K562 (cell line): ENCODE results near the gene SNX25. TPM values are rescaled to one million over a fixed set of nuclear protein-coding genes. Genes with fewer than 3 reads are reported as not detected.
A peak's percentile ranks its signal among the peaks of the same experiment; 100 is the strongest.

ENCODE experiments used
- ATAC-seq: fragments of 200-7000 bp; cut with Tn5 transposase; 3 replicates; pipeline ENCODE4 v1.9.1; 2020; ENCODE audit warnings: moderate library complexity
- BruUV-seq: library from RNA; stranded (reverse); fragments of 400-500 nt; replicated peaks from 2 replicates; lab custom pipeline; 2021; lab: Mats Ljungman, UMichigan
- CTCF ChIA-PET: fragments of 300-600 bp; formaldehyde crosslinking; extraction: SDS; loops from one replicate; lab custom pipeline; 2021; ENCODE audit warnings: low intra/inter-chr PET ratio; lab: Yijun Ruan, JAX
- POLR2A ChIA-PET: fragments of 300-600, 350-650 bp; sonication (Branson Sonifier 250); formaldehyde crosslinking; extraction: SDS; loops from one replicate; lab custom pipeline; 2021; ENCODE audit warnings: antibody characterized with exemption, inconsistent platforms; lab: Yijun Ruan, JAX
- DNase-seq, 4 experiments: peaks; one replicate each; pipeline versions ENCODE4 v3.0.0 to v3.0.0-alpha.2; 2011 to 2018; ENCODE audit warnings: low spot score in 3 of 4, mixed read lengths in 3 of 4; ENCODE audit errors: extremely low read depth in 1 of 4
- FAIRE-seq: peaks from 2 replicates; lab custom pipeline; 2011; peaks lifted over from hg19 to GRCh38; lab: Jason Lieb, UNC
- H2AFZ ChIP-seq: 2 replicates; pipeline ENCODE4 v1.6.0; 2011; ENCODE audit warnings: low read depth, low read length, control low read depth, inconsistent platforms
- H3K27ac ChIP-seq: fragments of 200-600 bp; 3 replicates; pipeline ENCODE4 v1.8.0; 2011; ENCODE audit warnings: low read depth, mild to moderate bottlenecking, control low read depth, inconsistent platforms, low read length, moderate library complexity, mixed read lengths; ENCODE audit errors: extremely low read depth
- H3K27me3 ChIP-seq, 2 experiments: fragments of 300-600 bp in 1 of 2; 2 replicates in 1 of 2; 3 replicates in 1 of 2; pipeline versions ENCODE4 v1.6.0 to v1.8.0; 2011; ENCODE audit warnings: inconsistent platforms in 2 of 2, low read length in 2 of 2, mild to moderate bottlenecking in 1 of 2, mixed read lengths in 1 of 2, moderate library complexity in 1 of 2; ENCODE audit not compliant: control insufficient read depth in 2 of 2, insufficient read depth in 2 of 2
- H3K36me3 ChIP-seq: fragments of 300-600 bp; 3 replicates; pipeline ENCODE4 v1.8.0; 2011; ENCODE audit warnings: mild to moderate bottlenecking, low read length, inconsistent platforms; ENCODE audit not compliant: control insufficient read depth, insufficient read depth
- H3K4me1 ChIP-seq, 2 experiments: fragments of 200-600 bp in 1 of 2; replicated peaks in 1 of 2; 2 replicates in 1 of 2; 3 replicates in 1 of 2; pipeline versions ENCODE4 v1.5.1 to v1.8.0; 2011; ENCODE audit warnings: inconsistent platforms in 2 of 2, low read length in 2 of 2, mild to moderate bottlenecking in 1 of 2, mixed read lengths in 1 of 2, moderate library complexity in 1 of 2; ENCODE audit not compliant: control insufficient read depth in 2 of 2, insufficient read depth in 2 of 2
- H3K4me2 ChIP-seq: 2 replicates; pipeline ENCODE4 v1.6.1; 2011; ENCODE audit warnings: low read length, control low read depth, inconsistent platforms, mixed read lengths; ENCODE audit not compliant: insufficient read depth
- H3K4me3 ChIP-seq: fragments of 200-600 bp; sonication (generic), shearing (Covaris generic); 2 replicates; pipeline ENCODE4 v1.5.1; 2016; ENCODE audit warnings: control low read depth, inconsistent platforms
- H3K79me2 ChIP-seq: fragments of 200-600 bp; 3 replicates; pipeline ENCODE4 v1.8.0; 2011; ENCODE audit warnings: low read length, inconsistent platforms; ENCODE audit not compliant: control insufficient read depth, insufficient read depth
- H3K9ac ChIP-seq, 2 experiments: 2 replicates each; pipeline versions ENCODE4 v1.6.0 to v1.6.1; 2011; ENCODE audit warnings: low read depth in 2 of 2, low read length in 2 of 2, control low read depth in 1 of 2, inconsistent platforms in 1 of 2, mild to moderate bottlenecking in 1 of 2, mixed read lengths in 1 of 2; ENCODE audit not compliant: insufficient read depth in 1 of 2
- H3K9me1 ChIP-seq: one replicate; pipeline ENCODE4 v1.6.0; 2011; ENCODE audit warnings: inconsistent platforms, mild to moderate bottlenecking, low read length, moderate library complexity; ENCODE audit not compliant: control insufficient read depth, insufficient read depth
- H3K9me3 ChIP-seq: replicated peaks from 2 replicates; pipeline ENCODE4 v1.5.1; 2011; ENCODE audit warnings: low read depth, low read length, inconsistent platforms; ENCODE audit not compliant: control insufficient read depth, insufficient read depth
- H4K20me1 ChIP-seq: replicated peaks from 2 replicates; pipeline ENCODE4 v1.6.1; 2011; ENCODE audit warnings: low read length, inconsistent platforms, mixed read lengths; ENCODE audit not compliant: control insufficient read depth, insufficient read depth
- CBX5 ChIP-seq: IDR thresholded peaks from 2 replicates; pipeline ENCODE4 v1.6.1; 2014; ENCODE audit warnings: low read depth, borderline replicate concordance
- ILK ChIP-seq: fragments of 450-650 bp; IDR thresholded peaks from 2 replicates; pipeline ENCODE4 v1.6.1; 2016; ENCODE audit warnings: missing genetic modification characterization, low read depth, mild to moderate bottlenecking, missing compliant biosample characterization, moderate library complexity, borderline replicate concordance
- KAT7 ChIP-seq: sonication (generic); formaldehyde crosslinking; IDR thresholded peaks from 2 replicates; pipeline ENCODE4 v1.8.0; 2022; ENCODE audit warnings: missing genetic modification reagents, mild to moderate bottlenecking, borderline replicate concordance
- MCM5 ChIP-seq: fragments of 450-650 bp; IDR thresholded peaks from 2 replicates; pipeline ENCODE4 v1.6.1; 2016; ENCODE audit warnings: low read depth
- SAFB ChIP-seq: fragments of 200-400 bp; formaldehyde crosslinking; IDR thresholded peaks from 2 replicates; pipeline ENCODE4 v1.6.1; 2017; ENCODE audit warnings: low read depth, low read length, borderline replicate concordance
- SLC30A9 ChIP-seq: fragments of 250-450 bp; sonication (Bioruptor Pico); IDR thresholded peaks from 2 replicates; pipeline ENCODE4 v1.8.0; 2022; ENCODE audit warnings: mild to moderate bottlenecking, moderate library complexity
- TCF15 ChIP-seq: fragments of 250-450 bp; sonication (Bioruptor Pico); IDR thresholded peaks from 2 replicates; pipeline ENCODE4 v1.8.0; 2022; ENCODE audit warnings: moderate library complexity, mild to moderate bottlenecking, inconsistent platforms
- YY1 ChIP-seq, 3 experiments: IDR thresholded peaks; 2 replicates each; pipeline ENCODE4 v1.6.1; 2011; ENCODE audit warnings: low read length in 2 of 3, mild to moderate bottlenecking in 2 of 3, moderate library complexity in 2 of 3, borderline replicate concordance in 1 of 3, control low read depth in 1 of 3, low read depth in 1 of 3; ENCODE audit not compliant: insufficient read depth in 3 of 3, insufficient replicate concordance in 2 of 3, control insufficient read depth in 1 of 3, insufficient read length in 1 of 3; ENCODE audit errors: extremely low read depth in 1 of 3
- ZC3H4 ChIP-seq: sonication (generic); formaldehyde crosslinking; IDR thresholded peaks from 2 replicates; pipeline ENCODE4 v1.9.0; 2021; ENCODE audit warnings: missing genetic modification reagents, borderline replicate concordance
- ZNF165 ChIP-seq: fragments of 250-450 bp; sonication (Bioruptor Pico); IDR thresholded peaks from 2 replicates; pipeline ENCODE4 v1.4.0; 2020; ENCODE audit warnings: borderline replicate concordance
- ZNF644 ChIP-seq: fragments of 200-800 bp; sonication (Bioruptor generic); IDR thresholded peaks from 2 replicates; pipeline ENCODE4 v1.6.1; 2016; ENCODE audit warnings: low read depth, missing genetic modification characterization, missing compliant biosample characterization
- ZNF778 ChIP-seq: fragments of 450-650 bp; formaldehyde crosslinking; IDR thresholded peaks from 2 replicates; pipeline ENCODE4 v1.4.0; 2020; ENCODE audit warnings: mild to moderate bottlenecking, moderate library complexity
- ZNF830 ChIP-seq: fragments of 250-450 bp; sonication (Bioruptor Pico); IDR thresholded peaks from 2 replicates; pipeline ENCODE4 v1.5.0; 2021; ENCODE audit warnings: mild to moderate bottlenecking
- ZSCAN32 ChIP-seq: fragments of 450-650 bp; formaldehyde crosslinking; IDR thresholded peaks from 2 replicates; pipeline ENCODE4 v1.4.0; 2020; ENCODE audit warnings: mild to moderate bottlenecking, moderate library complexity
- WGBS: fragments of 100-300 bp; shearing (Covaris generic); methylation state at CpG from one replicate; pipeline ENCODE4 v1.1.6; 2016; ENCODE audit warnings: low coverage, mixed read lengths; ENCODE audit not compliant: insufficient coverage; ENCODE audit errors: missing lambda C conversion rate; 5-methylcytosine and 5-hydroxymethylcytosine counted together
- in situ Hi-C: fragments of 300-500 bp; cut with MboI; formaldehyde crosslinking; loops from 4 replicates; pipeline ENCODE4 v1.15.0; 2018; ENCODE audit warnings: inconsistent platforms, mixed read lengths
- intact Hi-C: fragments of 100-400 bp; cut with micrococcal nuclease; formaldehyde crosslinking; loops from 2 replicates; pipeline ENCODE4 v1.14.2; 2022
- polyA plus RNA-seq, 8 experiments: library from polyadenylated mRNA; depleted of rRNA in 4 of 8; stranded (reverse) in 5 of 8; unstranded in 3 of 8; fragments of >200 nt; fragmentation: Nextera tagmentation in 2 of 8; fragmentation: Illumina TruSeq in 1 of 8; extraction: Ambion mirVana in 2 of 8; extraction: Trizol in 1 of 8; gene quantifications; 2 replicates each; pipeline versions ENCODE4 v1.2.1 to v1.2.3, GENCODE V29; 2011 to 2014; ENCODE audit warnings: inconsistent platforms in 1 of 8, missing spikeins in 1 of 8
- total RNA-seq, 7 experiments: library from RNA; depleted of rRNA in 6 of 7; stranded (reverse); fragments of >200 nt in 6 of 7; fragmentation: Illumina TruSeq in 2 of 7; extraction: Trizol in 2 of 7; gene quantifications; 2 replicates each; pipeline versions ENCODE4 v1.2.1 to v1.2.3, GENCODE V29; 2011 to 2021; ENCODE audit warnings: low replicate concordance in 1 of 7

SNX25 gene
- total and polyA plus RNA-seq, 9 of the 15 experiments (the other 6 are each of a cell fraction or from before 2014, with no cell fraction given) = 2.5 to 23.4 (median 13.3) TPM

- TF ChIP-seq TCF15 (CRISPR knock-in tag) (no peak), ZNF644 (no peak), ZNF830 (CRISPR knock-in tag) (peak; percentile 89; the same call in 1 of the 2 replicates), MCM5 (no peak), ZC3H4 (CRISPR knock-in tag) (no peak; the same call in 1 of the 2 replicates), ZNF165 (CRISPR knock-in tag) (peak; percentile 27; the same call in 1 of the 2 replicates), ZSCAN32 (CRISPR knock-in tag) (0 out of 2 replicates have a peak, but pooled peaks have one; percentile 30)
These were observed 186.7 kb downstream of the SNX25 start (continued) for GRCh38 chr4:185395956-185396723.

- Histone ChIP-seq H3K9me3 (no peaks in the 10 kb centered on the region), H2AFZ (peak within 1 kb of the TSS; percentile 81), H3K4me1 (peaks cover 2 to 20% of the 10 kb centered on the region in 2 experiments; a peak in 4 of 5 replicates), H3K4me3 (peak within 1 kb of the TSS; percentile 56), H3K79me2 (peaks cover 35% of the 10 kb centered on the region), H3K36me3 (peaks cover 39% of the 10 kb centered on the region), H3K4me2 (peak within 1 kb of the TSS; percentile 84), H4K20me1 (no peaks in the 10 kb centered on the region), H3K9ac (peak within 1 kb of the TSS; percentile 82 to 95), H3K9me1 (no peaks in the 10 kb centered on the region), H3K27ac (peak within 1 kb of the TSS; percentile 94), H3K27me3 (no peaks in the 10 kb centered on the region)
- BruUV-seq = no TSS peak
- in situ Hi-C loops (loop anchor here (10.0 kb wide), 1 partner anchor 192 kb away; the partner anchor contains the start of genes CFAP97 and SNX25), intact Hi-C loops (loop anchor here (5.0 kb wide), 1 partner anchor 80 kb away; no protein-coding TSS in a partner anchor)
- FAIRE-seq (no peak), ATAC-seq (peak; percentile 42), DNase-seq (peak in 2 of 4 experiments; percentile 42 to 43)
- POLR2A ChIA-PET = interaction anchor here (0.6 to 3.4 kb wide), 9 partner anchors 9 to 695 kb away, joined by 3 to 21 read pairs (median 3); partner anchors contain the start of gene UFSP2
- 7% methylated on average over 33 of the region's 38 CpGs for WGBS
- CTCF ChIA-PET = no interaction called here
- no peak for TF ChIP-seq SLC30A9 (CRISPR knock-in tag)
- no peak for TF ChIP-seq CBX5
- no peak for TF ChIP-seq YY1 (IDR thresholded peaks at IDR 0.05; ENCODE audit: borderline replicate concordance in 1 of 3, control insufficient read depth in 1 of 3, extremely low read depth in 1 of 3, insufficient read depth in 3 of 3, insufficient read length in 1 of 3, insufficient replicate concordance in 2 of 3, low read depth in 1 of 3, low read length in 2 of 3)
- no peak for TF ChIP-seq KAT7 (CRISPR knock-in tag)
- TF ChIP-seq SAFB = no peak
- no peak for TF ChIP-seq ILK (tag)
- TF ChIP-seq ZNF778 (CRISPR knock-in tag) = no peak
These were observed 187.5 kb downstream of the SNX25 start, which contains the start of gene ANKRD37 for GRCh38 chr4:185396724-185397385. ANKRD37 (plus strand) TSS chr4:185396841; CDS start chr4:185396924, 83 bp downstream.
